HepG2 (cell line): ENCODE measurements around the gene APC2. TPM values are rescaled to one million over a fixed set of nuclear protein-coding genes. Genes with fewer than 3 reads are reported as not detected.
A peak's percentile ranks its signal among the peaks of the same experiment; 100 is the strongest.

Source experiments
- CEBPB ChIP-seq: IDR thresholded peaks from 2 replicates; pipeline ENCODE4 v1.6.1; 2011; ENCODE audit warnings: low read depth, low read length, improper control_type of control experiment, borderline replicate concordance
- FOXP1 ChIP-seq, 2 experiments: fragments of 450-650 bp in 1 of 2; IDR thresholded peaks; 2 replicates each; pipeline ENCODE4 v1.6.1; 2017 to 2018; ENCODE audit warnings: antibody characterized with exemption in 1 of 2
- KDM5A ChIP-seq: fragments of 200-600 bp; sonication (generic); IDR thresholded peaks from 2 replicates; pipeline ENCODE4 v1.7.0; 2018; ENCODE audit warnings: antibody characterized with exemption, mild to moderate bottlenecking, low read length, borderline replicate concordance
- MIXL1 ChIP-seq: IDR thresholded peaks from 2 replicates; pipeline ENCODE4 v1.6.1; 2016
- SIX4 ChIP-seq: sonication (generic); formaldehyde crosslinking; IDR thresholded peaks from 2 replicates; pipeline ENCODE4 v1.4.0; 2020; ENCODE audit warnings: missing genetic modification reagents
- WIZ ChIP-seq: sonication (generic); formaldehyde crosslinking; IDR thresholded peaks from 2 replicates; pipeline ENCODE4 v1.5.1; 2020; ENCODE audit warnings: mild to moderate bottlenecking, missing genetic modification reagents
- ZBTB38 ChIP-seq: sonication (generic); formaldehyde crosslinking; IDR thresholded peaks from 2 replicates; pipeline ENCODE4 v1.5.1; 2020; ENCODE audit warnings: mild to moderate bottlenecking, missing genetic modification reagents
- ZBTB7A ChIP-seq: sonication (generic); formaldehyde crosslinking; IDR thresholded peaks from 2 replicates; pipeline ENCODE4 v1.8.0; 2022; ENCODE audit warnings: mild to moderate bottlenecking, missing genetic modification reagents
- ZC3H4 ChIP-seq: sonication (generic); formaldehyde crosslinking; IDR thresholded peaks from 2 replicates; pipeline ENCODE4 v1.4.0; 2020; ENCODE audit warnings: missing genetic modification reagents, borderline replicate concordance
- ZNF12 ChIP-seq: sonication (generic); formaldehyde crosslinking; IDR thresholded peaks from 2 replicates; pipeline ENCODE4 v1.5.0; 2020; ENCODE audit warnings: missing genetic modification reagents
- ZNF30 ChIP-seq: sonication (generic); formaldehyde crosslinking; IDR thresholded peaks from 2 replicates; pipeline ENCODE4 v1.5.0; 2020; ENCODE audit warnings: mild to moderate bottlenecking, missing genetic modification reagents
- ZNF451 ChIP-seq: sonication (generic); formaldehyde crosslinking; IDR thresholded peaks from 2 replicates; pipeline ENCODE4 v1.5.0; 2020; ENCODE audit warnings: mild to moderate bottlenecking, missing genetic modification reagents
- ZNF749 ChIP-seq: sonication (generic); formaldehyde crosslinking; IDR thresholded peaks from 2 replicates; pipeline ENCODE4 v1.8.0; 2022; ENCODE audit warnings: mild to moderate bottlenecking, missing genetic modification reagents, moderate library complexity, borderline replicate concordance
- ZNF816 ChIP-seq: sonication (generic); formaldehyde crosslinking; IDR thresholded peaks from 2 replicates; pipeline ENCODE4 v1.8.0; 2022; ENCODE audit warnings: missing genetic modification reagents, mild to moderate bottlenecking, borderline replicate concordance
- polyA plus RNA-seq, 8 experiments: library from polyadenylated mRNA; depleted of rRNA in 3 of 8; stranded (reverse) in 7 of 8; unstranded in 1 of 8; fragments of >200 nt; fragmentation: Illumina TruSeq in 4 of 8; extraction: Trizol in 4 of 8; gene quantifications; 2 replicates each; pipeline versions ENCODE4 v1.2.1 to v1.2.3, GENCODE V29; 2011 to 2016; ENCODE audit warnings: low read depth in 4 of 8, missing spikeins in 1 of 8, mixed read lengths in 1 of 8; ENCODE audit not compliant: insufficient read depth in 1 of 8
- total RNA-seq, 5 experiments: library from RNA; depleted of rRNA; stranded (reverse); fragments of >200 nt; fragmentation: Illumina TruSeq; extraction: Trizol; gene quantifications; 2 replicates each; pipeline ENCODE4 v1.2.3, GENCODE V29; 2016; ENCODE audit warnings: low read depth in 1 of 5
- TF ChIP-seq, protein P1 (sequence below): sonication (generic); formaldehyde crosslinking; IDR thresholded peaks from 2 replicates; pipeline ENCODE4 v1.4.0; 2020; ENCODE audit warnings: mild to moderate bottlenecking, missing genetic modification reagents
- TF ChIP-seq, protein P2 (sequence below): sonication (generic); formaldehyde crosslinking; IDR thresholded peaks from 2 replicates; pipeline ENCODE4 v1.4.0; 2020; ENCODE audit warnings: missing genetic modification reagents
- TF ChIP-seq, protein P3 (sequence below): sonication (generic); formaldehyde crosslinking; IDR thresholded peaks from 2 replicates; pipeline ENCODE4 v1.4.0; 2020; ENCODE audit warnings: mild to moderate bottlenecking, missing genetic modification reagents, borderline replicate concordance
- TF ChIP-seq, protein P4 (sequence below): sonication (generic); formaldehyde crosslinking; IDR thresholded peaks from 2 replicates; pipeline ENCODE4 v1.5.0; 2020; ENCODE audit warnings: mild to moderate bottlenecking, missing genetic modification reagents
- TF ChIP-seq, protein P5 (sequence below): sonication (generic); formaldehyde crosslinking; IDR thresholded peaks from 2 replicates; pipeline ENCODE4 v1.8.0; 2023; ENCODE audit warnings: mild to moderate bottlenecking, missing genetic modification reagents

APC2 gene
- total and polyA plus RNA-seq, 2 of the 13 experiments (the other 11 are each of a cell fraction or from before 2014, with no cell fraction given): 0.08 to 0.22 TPM

DNA sequence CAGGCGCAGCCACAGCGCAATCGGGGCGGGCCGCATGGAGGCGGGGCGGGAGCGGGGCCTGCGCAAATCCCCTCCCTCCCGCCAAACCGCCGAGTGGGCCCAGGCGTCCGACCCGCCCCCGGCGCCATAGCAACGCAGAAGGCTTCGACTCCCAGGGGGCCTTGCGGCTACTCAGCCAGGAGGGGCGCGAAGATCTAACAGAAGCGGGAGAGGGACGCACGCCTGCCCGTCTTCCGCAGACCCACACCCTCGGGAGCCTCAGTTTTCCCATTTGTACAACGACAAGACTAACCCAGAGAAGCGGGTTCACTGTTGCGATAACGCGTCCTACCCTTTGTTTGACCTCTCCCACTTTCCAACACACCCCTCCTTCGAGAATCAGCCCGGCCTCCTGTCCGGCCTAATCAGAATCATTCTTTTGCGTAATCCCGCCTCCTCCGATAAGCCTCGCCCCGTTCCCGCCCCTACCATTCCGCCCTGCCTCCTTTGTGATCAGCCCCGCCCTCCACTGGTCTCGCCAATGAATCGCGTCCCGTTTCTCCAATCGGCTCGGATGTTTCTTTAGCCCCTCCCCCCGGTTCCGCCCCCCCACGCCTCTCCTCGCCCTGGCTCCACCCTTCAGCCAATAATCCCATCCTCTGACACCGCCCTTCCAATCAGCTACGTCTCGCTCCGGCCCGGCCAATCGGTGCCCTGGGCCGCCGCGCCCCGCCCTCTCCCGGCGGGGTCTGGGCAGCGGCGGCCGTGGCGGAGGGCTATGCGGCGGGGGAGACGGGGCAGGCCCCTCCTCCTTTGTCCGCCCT is 40.6 kb downstream of the APC2 start, which contains the start of gene PCSK4 (continued):
- TF ChIP-seq, protein P1, sequence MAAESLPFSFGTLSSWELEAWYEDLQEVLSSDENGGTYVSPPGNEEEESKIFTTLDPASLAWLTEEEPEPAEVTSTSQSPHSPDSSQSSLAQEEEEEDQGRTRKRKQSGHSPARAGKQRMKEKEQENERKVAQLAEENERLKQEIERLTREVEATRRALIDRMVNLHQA (CRISPR knock-in tag): no peak
- TF ChIP-seq WIZ (CRISPR knock-in tag) (peak; percentile 23; the same call in 1 of the 2 replicates), SIX4 (no peak), ZNF451 (CRISPR knock-in tag) (no peak), ZBTB7A (CRISPR knock-in tag) (no peak), KDM5A (no peak), ZNF749 (no peak), CEBPB (peak; percentile 92), ZNF30 (CRISPR knock-in tag) (no peak), MIXL1 (no peak), ZBTB38 (CRISPR knock-in tag) (no peak), ZNF816 (CRISPR knock-in tag) (no peak), ZNF12 (no peak), FOXP1 (IDR thresholded peaks at IDR 0.05) (no peak), FOXP1 (CRISPR knock-in tag; IDR thresholded peaks at IDR 0.05) (no peak), ZC3H4 (CRISPR knock-in tag) (no peak)
- TF ChIP-seq, protein P2, sequence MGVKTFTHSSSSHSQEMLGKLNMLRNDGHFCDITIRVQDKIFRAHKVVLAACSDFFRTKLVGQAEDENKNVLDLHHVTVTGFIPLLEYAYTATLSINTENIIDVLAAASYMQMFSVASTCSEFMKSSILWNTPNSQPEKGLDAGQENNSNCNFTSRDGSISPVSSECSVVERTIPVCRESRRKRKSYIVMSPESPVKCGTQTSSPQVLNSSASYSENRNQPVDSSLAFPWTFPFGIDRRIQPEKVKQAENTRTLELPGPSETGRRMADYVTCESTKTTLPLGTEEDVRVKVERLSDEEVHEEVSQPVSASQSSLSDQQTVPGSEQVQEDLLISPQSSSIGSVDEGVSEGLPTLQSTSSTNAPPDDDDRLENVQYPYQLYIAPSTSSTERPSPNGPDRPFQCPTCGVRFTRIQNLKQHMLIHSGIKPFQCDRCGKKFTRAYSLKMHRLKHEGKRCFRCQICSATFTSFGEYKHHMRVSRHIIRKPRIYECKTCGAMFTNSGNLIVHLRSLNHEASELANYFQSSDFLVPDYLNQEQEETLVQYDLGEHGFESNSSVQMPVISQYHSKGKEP: no peak; the same call in 1 of the 2 replicates
- TF ChIP-seq, protein P3, sequence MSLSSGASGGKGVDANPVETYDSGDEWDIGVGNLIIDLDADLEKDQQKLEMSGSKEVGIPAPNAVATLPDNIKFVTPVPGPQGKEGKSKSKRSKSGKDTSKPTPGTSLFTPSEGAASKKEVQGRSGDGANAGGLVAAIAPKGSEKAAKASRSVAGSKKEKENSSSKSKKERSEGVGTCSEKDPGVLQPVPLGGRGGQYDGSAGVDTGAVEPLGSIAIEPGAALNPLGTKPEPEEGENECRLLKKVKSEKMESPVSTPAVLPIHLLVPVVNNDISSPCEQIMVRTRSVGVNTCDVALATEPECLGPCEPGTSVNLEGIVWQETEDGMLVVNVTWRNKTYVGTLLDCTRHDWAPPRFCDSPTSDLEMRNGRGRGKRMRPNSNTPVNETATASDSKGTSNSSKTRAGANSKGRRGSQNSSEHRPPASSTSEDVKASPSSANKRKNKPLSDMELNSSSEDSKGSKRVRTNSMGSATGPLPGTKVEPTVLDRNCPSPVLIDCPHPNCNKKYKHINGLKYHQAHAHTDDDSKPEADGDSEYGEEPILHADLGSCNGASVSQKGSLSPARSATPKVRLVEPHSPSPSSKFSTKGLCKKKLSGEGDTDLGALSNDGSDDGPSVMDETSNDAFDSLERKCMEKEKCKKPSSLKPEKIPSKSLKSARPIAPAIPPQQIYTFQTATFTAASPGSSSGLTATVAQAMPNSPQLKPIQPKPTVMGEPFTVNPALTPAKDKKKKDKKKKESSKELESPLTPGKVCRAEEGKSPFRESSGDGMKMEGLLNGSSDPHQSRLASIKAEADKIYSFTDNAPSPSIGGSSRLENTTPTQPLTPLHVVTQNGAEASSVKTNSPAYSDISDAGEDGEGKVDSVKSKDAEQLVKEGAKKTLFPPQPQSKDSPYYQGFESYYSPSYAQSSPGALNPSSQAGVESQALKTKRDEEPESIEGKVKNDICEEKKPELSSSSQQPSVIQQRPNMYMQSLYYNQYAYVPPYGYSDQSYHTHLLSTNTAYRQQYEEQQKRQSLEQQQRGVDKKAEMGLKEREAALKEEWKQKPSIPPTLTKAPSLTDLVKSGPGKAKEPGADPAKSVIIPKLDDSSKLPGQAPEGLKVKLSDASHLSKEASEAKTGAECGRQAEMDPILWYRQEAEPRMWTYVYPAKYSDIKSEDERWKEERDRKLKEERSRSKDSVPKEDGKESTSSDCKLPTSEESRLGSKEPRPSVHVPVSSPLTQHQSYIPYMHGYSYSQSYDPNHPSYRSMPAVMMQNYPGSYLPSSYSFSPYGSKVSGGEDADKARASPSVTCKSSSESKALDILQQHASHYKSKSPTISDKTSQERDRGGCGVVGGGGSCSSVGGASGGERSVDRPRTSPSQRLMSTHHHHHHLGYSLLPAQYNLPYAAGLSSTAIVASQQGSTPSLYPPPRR (CRISPR knock-in tag): no peak
- TF ChIP-seq, protein P4, sequence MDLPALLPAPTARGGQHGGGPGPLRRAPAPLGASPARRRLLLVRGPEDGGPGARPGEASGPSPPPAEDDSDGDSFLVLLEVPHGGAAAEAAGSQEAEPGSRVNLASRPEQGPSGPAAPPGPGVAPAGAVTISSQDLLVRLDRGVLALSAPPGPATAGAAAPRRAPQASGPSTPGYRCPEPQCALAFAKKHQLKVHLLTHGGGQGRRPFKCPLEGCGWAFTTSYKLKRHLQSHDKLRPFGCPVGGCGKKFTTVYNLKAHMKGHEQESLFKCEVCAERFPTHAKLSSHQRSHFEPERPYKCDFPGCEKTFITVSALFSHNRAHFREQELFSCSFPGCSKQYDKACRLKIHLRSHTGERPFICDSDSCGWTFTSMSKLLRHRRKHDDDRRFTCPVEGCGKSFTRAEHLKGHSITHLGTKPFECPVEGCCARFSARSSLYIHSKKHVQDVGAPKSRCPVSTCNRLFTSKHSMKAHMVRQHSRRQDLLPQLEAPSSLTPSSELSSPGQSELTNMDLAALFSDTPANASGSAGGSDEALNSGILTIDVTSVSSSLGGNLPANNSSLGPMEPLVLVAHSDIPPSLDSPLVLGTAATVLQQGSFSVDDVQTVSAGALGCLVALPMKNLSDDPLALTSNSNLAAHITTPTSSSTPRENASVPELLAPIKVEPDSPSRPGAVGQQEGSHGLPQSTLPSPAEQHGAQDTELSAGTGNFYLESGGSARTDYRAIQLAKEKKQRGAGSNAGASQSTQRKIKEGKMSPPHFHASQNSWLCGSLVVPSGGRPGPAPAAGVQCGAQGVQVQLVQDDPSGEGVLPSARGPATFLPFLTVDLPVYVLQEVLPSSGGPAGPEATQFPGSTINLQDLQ (CRISPR knock-in tag): no peak; the same call in 1 of the 2 replicates
- TF ChIP-seq, protein P5, sequence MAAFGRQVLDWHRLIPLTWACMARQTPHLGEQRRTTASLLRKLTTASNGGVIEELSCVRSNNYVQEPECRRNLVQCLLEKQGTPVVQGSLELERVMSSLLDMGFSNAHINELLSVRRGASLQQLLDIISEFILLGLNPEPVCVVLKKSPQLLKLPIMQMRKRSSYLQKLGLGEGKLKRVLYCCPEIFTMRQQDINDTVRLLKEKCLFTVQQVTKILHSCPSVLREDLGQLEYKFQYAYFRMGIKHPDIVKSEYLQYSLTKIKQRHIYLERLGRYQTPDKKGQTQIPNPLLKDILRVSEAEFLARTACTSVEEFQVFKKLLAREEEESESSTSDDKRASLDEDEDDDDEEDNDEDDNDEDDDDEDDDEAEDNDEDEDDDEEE (CRISPR knock-in tag): no peak
